Measurements from ENCODE around the gene DHCR7.

DHCR7 gene

DNA sequence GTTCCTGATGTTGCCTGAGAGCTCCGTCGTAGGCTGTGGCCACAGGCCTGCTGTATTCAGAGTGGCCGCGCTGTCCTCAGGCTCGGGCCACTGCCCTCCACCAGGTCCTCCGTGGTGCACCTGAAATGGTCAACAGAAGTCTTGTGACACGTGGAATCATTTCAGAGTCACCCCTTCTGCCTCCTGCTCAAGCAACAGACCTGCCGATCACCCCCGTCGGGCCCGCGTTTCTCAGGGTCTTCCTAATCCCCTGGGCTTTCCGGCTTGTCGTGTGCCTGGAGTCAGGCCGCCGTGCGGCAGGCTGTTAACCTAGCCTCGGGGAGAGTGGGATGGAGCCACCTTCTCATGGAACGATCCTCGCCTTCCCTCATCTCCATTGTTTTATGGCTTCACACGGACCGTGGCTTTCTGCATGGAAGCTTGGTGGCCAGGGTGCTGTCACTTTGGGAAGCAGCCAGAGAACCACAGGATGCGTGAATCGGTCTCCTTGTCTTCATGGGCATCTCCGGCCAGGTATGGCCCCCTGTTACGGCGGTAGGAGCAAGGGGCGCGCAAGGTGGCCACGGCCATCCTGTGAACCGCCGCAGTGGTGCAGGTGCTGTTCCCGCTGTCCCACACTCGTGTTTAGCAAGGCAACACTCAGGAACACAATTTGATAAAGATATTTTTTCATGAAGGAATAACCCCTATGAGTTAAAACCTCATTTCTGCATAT, 28.9 kb upstream of the DHCR7 start:
- Histone ChIP-seq H3K9me3 (ENCODE audit: control insufficient read depth, insufficient read depth, low read depth, low read length) (no peaks in the 10 kb centered on the region), H3K36me3 (ENCODE audit: control insufficient read depth, insufficient read depth, low read length) (peaks cover 88% of the 10 kb centered on the region), H3K4me1 (ENCODE audit: control insufficient read depth, insufficient read depth, low read length) (peaks cover 10% of the 10 kb centered on the region; the same call in 1 of the 2 replicates), H3K9ac (ENCODE audit: low read length) (no peak overlapping the region), H3K4me3 (ENCODE audit: low read depth, low read length) (no peak overlapping the region), H3K27me3 (ENCODE audit: control insufficient read depth, insufficient read depth, low read length) (no peaks in the 10 kb centered on the region), H3K27ac (ENCODE audit: low read depth, low read length) (no peak overlapping the region)

GRCh38 chr11:71476031-71476430, 27.8 kb upstream of the DHCR7 start:
- H3K36me3 ChIP-seq (ENCODE audit: control insufficient read depth, insufficient read depth, low read length), result peaks cover 80% of the 10 kb centered on the region
- H3K4me3 ChIP-seq (ENCODE audit: low read depth, low read length), result no peak overlapping the region
- H3K27me3 ChIP-seq (ENCODE audit: control insufficient read depth, insufficient read depth, low read length), result no peaks in the 10 kb centered on the region
- H3K4me1 ChIP-seq (ENCODE audit: control insufficient read depth, insufficient read depth, low read length), result peaks cover 10% of the 10 kb centered on the region; the same call in 1 of the 2 replicates
- no peak overlapping the region for H3K27ac ChIP-seq (ENCODE audit: low read depth, low read length)
- H3K9ac ChIP-seq (ENCODE audit: low read length), result no peak overlapping the region
- H3K9me3 ChIP-seq (ENCODE audit: control insufficient read depth, insufficient read depth, low read depth, low read length), result no peaks in the 10 kb centered on the region

GRCh38 chr11:71474771-71475483, 26.7 kb upstream of the DHCR7 start:
- no peak overlapping the region for H3K4me3 ChIP-seq (ENCODE audit: low read depth, low read length)
- peaks cover 10% of the 10 kb centered on the region; the same call in 1 of the 2 replicates for H3K4me1 ChIP-seq (ENCODE audit: control insufficient read depth, insufficient read depth, low read length)
- no peak overlapping the region for H3K9ac ChIP-seq (ENCODE audit: low read length)
- no peaks in the 10 kb centered on the region for H3K27me3 ChIP-seq (ENCODE audit: control insufficient read depth, insufficient read depth, low read length)
- peaks cover 1% of the 10 kb centered on the region; the same call in 1 of the 2 replicates for H3K9me3 ChIP-seq (ENCODE audit: control insufficient read depth, insufficient read depth, low read depth, low read length)
- no peak overlapping the region for H3K27ac ChIP-seq (ENCODE audit: low read depth, low read length)
- H3K36me3 ChIP-seq (ENCODE audit: control insufficient read depth, insufficient read depth, low read length), result peaks cover 71% of the 10 kb centered on the region

GRCh38 chr11:71474141-71474770, 26.1 kb upstream of the DHCR7 start:
- Histone ChIP-seq H3K9me3 (ENCODE audit: control insufficient read depth, insufficient read depth, low read depth, low read length) (peaks cover 2% of the 10 kb centered on the region), H3K27me3 (ENCODE audit: control insufficient read depth, insufficient read depth, low read length) (no peaks in the 10 kb centered on the region), H3K9ac (ENCODE audit: low read length) (no peak overlapping the region), H3K4me3 (ENCODE audit: low read depth, low read length) (no peak overlapping the region), H3K4me1 (ENCODE audit: control insufficient read depth, insufficient read depth, low read length) (peaks cover 10% of the 10 kb centered on the region; the same call in 1 of the 2 replicates), H3K27ac (ENCODE audit: low read depth, low read length) (no peak overlapping the region), H3K36me3 (ENCODE audit: control insufficient read depth, insufficient read depth, low read length) (peaks cover 65% of the 10 kb centered on the region)

DNA sequence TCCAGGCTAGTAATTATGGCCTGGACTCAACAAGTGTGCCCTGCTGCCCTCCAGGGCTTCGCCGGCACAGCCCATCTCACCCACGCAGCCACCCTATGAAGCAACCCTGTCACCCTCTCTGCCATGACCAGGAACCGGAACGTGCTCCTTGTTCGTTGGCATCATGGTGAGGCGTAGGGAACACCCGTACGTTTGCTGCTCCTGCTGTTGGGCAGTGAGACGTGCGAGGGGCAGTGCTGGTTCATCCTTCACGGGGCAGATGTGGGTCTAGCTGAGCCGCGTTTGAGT, 25.5 kb upstream of the DHCR7 start:
- Histone ChIP-seq H3K36me3 (ENCODE audit: control insufficient read depth, insufficient read depth, low read length) (peaks cover 65% of the 10 kb centered on the region), H3K27ac (ENCODE audit: low read depth, low read length) (no peak overlapping the region), H3K4me1 (ENCODE audit: control insufficient read depth, insufficient read depth, low read length) (peaks cover 10% of the 10 kb centered on the region; the same call in 1 of the 2 replicates), H3K9me3 (ENCODE audit: control insufficient read depth, insufficient read depth, low read depth, low read length) (peaks cover 8% of the 10 kb centered on the region), H3K27me3 (ENCODE audit: control insufficient read depth, insufficient read depth, low read length) (no peaks in the 10 kb centered on the region), H3K4me3 (ENCODE audit: low read depth, low read length) (no peak overlapping the region), H3K9ac (ENCODE audit: low read length) (no peak overlapping the region)

GRCh38 chr11:71472941-71473792, 25.0 kb upstream of the DHCR7 start:
- Histone ChIP-seq H3K4me3 (ENCODE audit: low read depth, low read length) (no peak overlapping the region), H3K9me3 (ENCODE audit: control insufficient read depth, insufficient read depth, low read depth, low read length) (peaks cover 13% of the 10 kb centered on the region), H3K27ac (ENCODE audit: low read depth, low read length) (no peak overlapping the region), H3K9ac (ENCODE audit: low read length) (no peak overlapping the region), H3K27me3 (ENCODE audit: control insufficient read depth, insufficient read depth, low read length) (no peaks in the 10 kb centered on the region), H3K36me3 (ENCODE audit: control insufficient read depth, insufficient read depth, low read length) (peaks cover 62% of the 10 kb centered on the region), H3K4me1 (ENCODE audit: control insufficient read depth, insufficient read depth, low read length) (peaks cover 10% of the 10 kb centered on the region; the same call in 1 of the 2 replicates)

GRCh38 chr11:71472357-71472885, 24.2 kb upstream of the DHCR7 start:
- H3K27ac ChIP-seq (ENCODE audit: low read depth, low read length), result no peak overlapping the region
- no peak overlapping the region for H3K9ac ChIP-seq (ENCODE audit: low read length)
- no peak overlapping the region for H3K4me3 ChIP-seq (ENCODE audit: low read depth, low read length)
- peaks cover 4% of the 10 kb centered on the region; the same call in 1 of the 2 replicates for H3K4me1 ChIP-seq (ENCODE audit: control insufficient read depth, insufficient read depth, low read length)
- H3K9me3 ChIP-seq (ENCODE audit: control insufficient read depth, insufficient read depth, low read depth, low read length), result peaks cover 20% of the 10 kb centered on the region
- no peaks in the 10 kb centered on the region for H3K27me3 ChIP-seq (ENCODE audit: control insufficient read depth, insufficient read depth, low read length)
- H3K36me3 ChIP-seq (ENCODE audit: control insufficient read depth, insufficient read depth, low read length), result peaks cover 62% of the 10 kb centered on the region

DNA sequence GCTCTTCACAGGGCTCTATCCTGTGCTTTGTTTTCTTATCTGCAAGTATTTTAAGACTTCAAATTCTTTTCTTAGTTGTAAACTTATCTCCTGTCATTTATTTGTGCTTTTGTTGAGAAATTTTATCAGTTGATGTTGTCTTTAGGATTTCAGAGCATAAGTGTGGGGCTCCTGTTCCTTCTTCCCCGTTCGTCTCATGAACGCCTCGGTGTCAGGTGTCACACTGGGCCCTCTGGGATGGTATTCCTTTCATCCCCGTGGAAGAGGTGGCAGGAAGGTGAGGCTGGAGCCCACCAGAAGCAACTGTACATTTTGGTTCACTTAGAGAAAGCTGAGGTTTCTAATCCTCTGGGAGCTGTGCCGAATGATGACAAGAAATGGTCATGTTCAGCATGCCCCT, 22.8 kb upstream of the DHCR7 start:
- peaks cover 23% of the 10 kb centered on the region for H3K9me3 ChIP-seq (ENCODE audit: control insufficient read depth, insufficient read depth, low read depth, low read length)
- H3K9ac ChIP-seq (ENCODE audit: low read length), result no peak overlapping the region
- no peaks in the 10 kb centered on the region; the same call in 1 of the 2 replicates for H3K4me1 ChIP-seq (ENCODE audit: control insufficient read depth, insufficient read depth, low read length)
- H3K36me3 ChIP-seq (ENCODE audit: control insufficient read depth, insufficient read depth, low read length), result peaks cover 65% of the 10 kb centered on the region
- no peaks in the 10 kb centered on the region for H3K27me3 ChIP-seq (ENCODE audit: control insufficient read depth, insufficient read depth, low read length)
- H3K4me3 ChIP-seq (ENCODE audit: low read depth, low read length), result no peak overlapping the region
- no peak overlapping the region for H3K27ac ChIP-seq (ENCODE audit: low read depth, low read length)

DNA sequence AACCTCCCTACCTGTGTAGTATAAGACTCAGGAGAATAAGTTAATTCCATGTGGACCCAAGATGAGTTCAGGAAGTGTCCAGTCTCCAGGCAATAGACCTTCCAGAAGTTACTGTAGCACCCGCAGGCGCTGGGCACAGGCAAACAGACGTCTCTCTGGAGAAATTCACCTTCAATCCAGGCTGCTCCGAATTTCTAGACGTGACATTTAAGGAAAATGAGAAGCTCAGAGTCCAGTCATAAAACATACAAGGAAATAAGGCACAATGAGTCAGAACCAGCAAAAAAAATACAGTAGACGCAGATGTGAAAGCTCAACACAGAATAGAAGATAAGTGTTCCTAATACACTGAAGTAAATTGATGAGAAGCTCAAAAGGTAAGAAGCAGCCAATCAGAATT, 19.0 kb upstream of the DHCR7 start:
- peaks cover 23% of the 10 kb centered on the region for H3K9me3 ChIP-seq (ENCODE audit: control insufficient read depth, insufficient read depth, low read depth, low read length)
- H3K9ac ChIP-seq (ENCODE audit: low read length), result no peak overlapping the region
- peaks cover 50% of the 10 kb centered on the region; the same call in 1 of the 2 replicates for H3K36me3 ChIP-seq (ENCODE audit: control insufficient read depth, insufficient read depth, low read length)
- H3K4me1 ChIP-seq (ENCODE audit: control insufficient read depth, insufficient read depth, low read length), result no peaks in the 10 kb centered on the region
- H3K27ac ChIP-seq (ENCODE audit: low read depth, low read length), result no peak overlapping the region
- H3K27me3 ChIP-seq (ENCODE audit: control insufficient read depth, insufficient read depth, low read length), result no peaks in the 10 kb centered on the region
- H3K4me3 ChIP-seq (ENCODE audit: low read depth, low read length), result no peak overlapping the region

DNA sequence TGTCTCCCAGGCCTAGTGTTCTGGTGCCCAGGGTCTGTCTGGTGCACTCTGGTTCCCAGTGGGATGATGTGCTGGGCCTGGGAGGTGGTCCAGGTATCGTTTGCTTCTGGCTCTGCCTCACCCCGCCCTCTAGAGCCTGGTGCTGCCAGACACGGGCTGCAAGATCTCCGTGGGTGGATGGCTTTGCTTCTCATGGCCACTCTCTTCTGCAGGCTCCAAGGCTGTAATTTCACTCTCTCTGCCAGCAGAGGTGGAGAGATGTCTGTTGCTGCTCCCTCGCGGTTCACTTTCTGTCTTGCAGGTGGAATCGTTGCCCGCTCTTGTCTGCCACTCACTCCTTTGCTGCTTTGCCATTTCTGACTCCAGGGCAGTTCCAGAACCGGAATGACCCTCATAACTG, 18.2 kb upstream of the DHCR7 start:
- no peaks in the 10 kb centered on the region for H3K27me3 ChIP-seq (ENCODE audit: control insufficient read depth, insufficient read depth, low read length)
- no peak overlapping the region for H3K4me3 ChIP-seq (ENCODE audit: low read depth, low read length)
- no peak overlapping the region for H3K9ac ChIP-seq (ENCODE audit: low read length)
- no peak overlapping the region for H3K27ac ChIP-seq (ENCODE audit: low read depth, low read length)
- H3K36me3 ChIP-seq (ENCODE audit: control insufficient read depth, insufficient read depth, low read length), result peaks cover 53% of the 10 kb centered on the region
- H3K4me1 ChIP-seq (ENCODE audit: control insufficient read depth, insufficient read depth, low read length), result no peaks in the 10 kb centered on the region
- H3K9me3 ChIP-seq (ENCODE audit: control insufficient read depth, insufficient read depth, low read depth, low read length), result peaks cover 23% of the 10 kb centered on the region

All from HUES6 (cell line).